SK-N-SH treated with all-trans-retinoic acid at 6 μM for 48 hours (cell line): ENCODE measurements around the gene SPTB.

Experiments used
- ATAC-seq: fragments of 200-7000 bp; cut with Tn5 transposase; 3 replicates; pipeline ENCODE4 v1.9.1; 2020; ENCODE audit warnings: mild to moderate bottlenecking, moderate library complexity
- ARNTL ChIP-seq: fragments of 450-650 bp; formaldehyde crosslinking; IDR thresholded peaks from 2 replicates; pipeline ENCODE4 v1.5.0; 2020; ENCODE audit warnings: low read depth, mild to moderate bottlenecking, moderate library complexity, borderline replicate concordance
- BACH2 ChIP-seq: fragments of 250-450 bp; sonication (Bioruptor Pico); IDR thresholded peaks from 2 replicates; pipeline ENCODE4 v1.9.0; 2021; ENCODE audit warnings: mild to moderate bottlenecking, borderline replicate concordance
- CSDC2 ChIP-seq: fragments of 250-450 bp; sonication (Bioruptor Pico); IDR thresholded peaks from 2 replicates; pipeline ENCODE4 v1.5.0; 2020; ENCODE audit warnings: mild to moderate bottlenecking, moderate library complexity
- ESRRG ChIP-seq: fragments of 250-450 bp; sonication (Bioruptor Pico); IDR thresholded peaks from 2 replicates; pipeline ENCODE4 v1.6.1; 2021; ENCODE audit warnings: mild to moderate bottlenecking
- GLIS3 ChIP-seq: fragments of 250-450 bp; sonication (Bioruptor Pico); IDR thresholded peaks from 2 replicates; pipeline ENCODE4 v1.5.0; 2020; ENCODE audit warnings: mild to moderate bottlenecking, moderate library complexity
- ISL1 ChIP-seq: fragments of 250-450 bp; sonication (Bioruptor Pico); IDR thresholded peaks from 2 replicates; pipeline ENCODE4 v2.1.2; 2022; ENCODE audit warnings: mild to moderate bottlenecking, moderate library complexity
- PPARA ChIP-seq: fragments of 250-450 bp; sonication (Bioruptor Pico); IDR thresholded peaks from 2 replicates; pipeline ENCODE4 v1.5.0; 2020; ENCODE audit warnings: mild to moderate bottlenecking, borderline replicate concordance
- RARB ChIP-seq: fragments of 250-450 bp; sonication (Bioruptor Pico); IDR thresholded peaks from 2 replicates; pipeline ENCODE4 v1.8.0; 2021; ENCODE audit warnings: mild to moderate bottlenecking, moderate library complexity
- SNAI2 ChIP-seq: fragments of 250-450 bp; sonication (Bioruptor Pico); IDR thresholded peaks from 2 replicates; pipeline ENCODE4 v1.5.0; 2020; ENCODE audit warnings: mild to moderate bottlenecking, moderate library complexity
- TCF4 ChIP-seq: fragments of 250-450 bp; sonication (Bioruptor Pico); IDR thresholded peaks from 2 replicates; pipeline ENCODE4 v1.8.0; 2021; ENCODE audit warnings: mild to moderate bottlenecking, moderate library complexity, borderline replicate concordance
- TOX ChIP-seq: fragments of 250-450 bp; sonication (Bioruptor Pico); IDR thresholded peaks from 2 replicates; pipeline ENCODE4 v1.8.0; 2021; ENCODE audit warnings: mild to moderate bottlenecking, moderate library complexity, borderline replicate concordance
- ZC3H10 ChIP-seq: fragments of 250-450 bp; sonication (Bioruptor Pico); IDR thresholded peaks from 2 replicates; pipeline ENCODE4 v1.5.1; 2021; ENCODE audit warnings: mild to moderate bottlenecking, moderate library complexity
- ZFP3 ChIP-seq: fragments of 250-450 bp; sonication (Bioruptor Pico); IDR thresholded peaks from 2 replicates; pipeline ENCODE4 v1.5.0; 2020; ENCODE audit warnings: mild to moderate bottlenecking, moderate library complexity
- ZFP30 ChIP-seq: fragments of 450-650 bp; formaldehyde crosslinking; IDR thresholded peaks from 2 replicates; pipeline ENCODE4 v1.5.0; 2022; ENCODE audit warnings: mild to moderate bottlenecking, moderate library complexity
- ZNF565 ChIP-seq: fragments of 450-650 bp; formaldehyde crosslinking; conservative IDR thresholded peaks from 2 replicates; pipeline ENCODE4 v1.5.0; 2020; ENCODE audit warnings: low read depth, mild to moderate bottlenecking, moderate library complexity
- ZNF70 ChIP-seq: fragments of 450-650 bp; formaldehyde crosslinking; IDR thresholded peaks from 2 replicates; pipeline ENCODE4 v1.5.0; 2020; ENCODE audit warnings: mild to moderate bottlenecking, moderate library complexity
- TF ChIP-seq, protein P1 (sequence below): fragments of 250-450 bp; sonication (Bioruptor Pico); IDR thresholded peaks from 2 replicates; pipeline ENCODE4 v1.5.0; 2020; ENCODE audit warnings: mild to moderate bottlenecking, moderate library complexity
- TF ChIP-seq, protein P2 (sequence below): fragments of 250-450 bp; sonication (Bioruptor Pico); IDR thresholded peaks from 2 replicates; pipeline ENCODE4 v1.5.1; 2021; ENCODE audit warnings: mild to moderate bottlenecking, moderate library complexity
- TF ChIP-seq, protein P3 (sequence below): fragments of 250-450 bp; sonication (Bioruptor Pico); IDR thresholded peaks from 2 replicates; pipeline ENCODE4 v1.8.0; 2021; ENCODE audit warnings: low read depth, mild to moderate bottlenecking, moderate library complexity, borderline replicate concordance

The SPTB gene

DNA sequence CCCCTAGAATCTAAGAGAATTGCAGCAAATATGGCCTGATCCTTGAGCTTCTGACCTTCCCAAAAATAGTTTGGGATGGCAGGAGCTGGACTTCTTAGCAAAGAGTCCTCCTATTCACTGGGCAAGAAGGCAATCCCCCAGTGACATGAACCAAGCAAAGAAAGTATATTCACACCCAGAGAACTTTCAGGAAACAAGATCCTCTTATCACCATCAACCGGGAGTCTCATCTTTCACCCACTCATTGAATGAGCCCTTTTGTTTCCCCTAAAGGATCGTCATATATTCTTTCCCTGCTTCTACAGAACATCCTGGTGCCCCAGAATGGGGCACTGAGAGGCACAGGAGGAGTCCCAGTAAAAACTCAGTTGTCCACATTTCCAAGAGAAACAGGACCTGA is 19.7 kb downstream of the SPTB start:
- TF ChIP-seq ESRRG (no peak), TOX (no peak), TCF4 (CRISPR knock-in tag) (no peak), ZNF565 (CRISPR knock-in tag) (no peak), ZFP3 (CRISPR knock-in tag) (no peak), RARB (no peak), ZNF70 (CRISPR knock-in tag) (no peak), CSDC2 (CRISPR knock-in tag) (no peak), SNAI2 (CRISPR knock-in tag) (no peak), BACH2 (CRISPR knock-in tag) (no peak), ISL1 (CRISPR knock-in tag) (no peak)
- TF ChIP-seq, protein P1, sequence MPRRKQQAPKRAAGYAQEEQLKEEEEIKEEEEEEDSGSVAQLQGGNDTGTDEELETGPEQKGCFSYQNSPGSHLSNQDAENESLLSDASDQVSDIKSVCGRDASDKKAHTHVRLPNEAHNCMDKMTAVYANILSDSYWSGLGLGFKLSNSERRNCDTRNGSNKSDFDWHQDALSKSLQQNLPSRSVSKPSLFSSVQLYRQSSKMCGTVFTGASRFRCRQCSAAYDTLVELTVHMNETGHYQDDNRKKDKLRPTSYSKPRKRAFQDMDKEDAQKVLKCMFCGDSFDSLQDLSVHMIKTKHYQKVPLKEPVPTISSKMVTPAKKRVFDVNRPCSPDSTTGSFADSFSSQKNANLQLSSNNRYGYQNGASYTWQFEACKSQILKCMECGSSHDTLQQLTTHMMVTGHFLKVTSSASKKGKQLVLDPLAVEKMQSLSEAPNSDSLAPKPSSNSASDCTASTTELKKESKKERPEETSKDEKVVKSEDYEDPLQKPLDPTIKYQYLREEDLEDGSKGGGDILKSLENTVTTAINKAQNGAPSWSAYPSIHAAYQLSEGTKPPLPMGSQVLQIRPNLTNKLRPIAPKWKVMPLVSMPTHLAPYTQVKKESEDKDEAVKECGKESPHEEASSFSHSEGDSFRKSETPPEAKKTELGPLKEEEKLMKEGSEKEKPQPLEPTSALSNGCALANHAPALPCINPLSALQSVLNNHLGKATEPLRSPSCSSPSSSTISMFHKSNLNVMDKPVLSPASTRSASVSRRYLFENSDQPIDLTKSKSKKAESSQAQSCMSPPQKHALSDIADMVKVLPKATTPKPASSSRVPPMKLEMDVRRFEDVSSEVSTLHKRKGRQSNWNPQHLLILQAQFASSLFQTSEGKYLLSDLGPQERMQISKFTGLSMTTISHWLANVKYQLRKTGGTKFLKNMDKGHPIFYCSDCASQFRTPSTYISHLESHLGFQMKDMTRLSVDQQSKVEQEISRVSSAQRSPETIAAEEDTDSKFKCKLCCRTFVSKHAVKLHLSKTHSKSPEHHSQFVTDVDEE (CRISPR knock-in tag): no peak
- TF ChIP-seq, protein P2, sequence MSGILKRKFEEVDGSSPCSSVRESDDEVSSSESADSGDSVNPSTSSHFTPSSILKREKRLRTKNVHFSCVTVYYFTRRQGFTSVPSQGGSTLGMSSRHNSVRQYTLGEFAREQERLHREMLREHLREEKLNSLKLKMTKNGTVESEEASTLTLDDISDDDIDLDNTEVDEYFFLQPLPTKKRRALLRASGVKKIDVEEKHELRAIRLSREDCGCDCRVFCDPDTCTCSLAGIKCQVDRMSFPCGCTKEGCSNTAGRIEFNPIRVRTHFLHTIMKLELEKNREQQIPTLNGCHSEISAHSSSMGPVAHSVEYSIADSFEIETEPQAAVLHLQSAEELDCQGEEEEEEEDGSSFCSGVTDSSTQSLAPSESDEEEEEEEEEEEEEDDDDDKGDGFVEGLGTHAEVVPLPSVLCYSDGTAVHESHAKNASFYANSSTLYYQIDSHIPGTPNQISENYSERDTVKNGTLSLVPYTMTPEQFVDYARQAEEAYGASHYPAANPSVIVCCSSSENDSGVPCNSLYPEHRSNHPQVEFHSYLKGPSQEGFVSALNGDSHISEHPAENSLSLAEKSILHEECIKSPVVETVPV (CRISPR knock-in tag): no peak
- TF ChIP-seq, all 23 proteins: peak for 0
- no peak for ATAC-seq

DNA sequence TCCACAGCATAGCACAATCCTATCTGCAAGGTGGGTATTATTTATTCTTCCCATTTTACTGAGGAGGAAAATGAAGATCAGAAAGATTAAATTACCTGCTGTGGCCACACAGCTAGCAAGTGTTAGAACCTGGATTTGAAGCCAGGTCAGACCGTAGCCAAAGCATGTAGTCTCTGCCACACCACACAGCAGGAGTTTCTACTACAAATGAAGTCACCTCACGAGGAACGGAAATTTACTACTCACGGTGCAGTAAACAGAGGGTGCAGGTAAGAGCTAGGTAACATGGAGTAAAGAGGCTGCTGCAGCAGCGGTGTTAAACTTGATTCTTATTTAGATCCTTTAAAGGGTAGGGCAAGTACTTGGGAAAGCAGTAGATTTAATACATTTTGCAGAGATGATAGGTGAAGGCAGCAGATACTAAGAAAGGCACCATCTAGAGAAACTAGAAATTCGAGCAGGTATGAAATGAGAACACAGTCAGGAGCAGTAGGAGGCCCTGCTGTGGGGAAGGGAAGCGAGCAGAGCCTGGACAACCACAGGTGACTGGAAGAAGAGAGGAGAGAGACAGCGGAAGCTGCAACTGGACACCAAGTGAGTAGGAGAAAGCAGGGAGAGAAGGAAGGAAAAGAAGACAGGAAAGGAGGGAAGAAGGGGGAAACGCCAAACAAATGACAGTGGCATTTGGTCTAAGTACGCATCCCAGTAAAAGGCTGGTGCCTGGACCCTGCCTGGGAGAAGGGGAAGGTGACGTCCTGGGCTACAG is 21.5 kb downstream of the SPTB start:
- TF ChIP-seq GLIS3 (CRISPR knock-in tag) (no peak), ZC3H10 (CRISPR knock-in tag) (no peak), PPARA (CRISPR knock-in tag) (no peak), ZFP30 (no peak), ARNTL (CRISPR knock-in tag) (no peak), ZNF565 (CRISPR knock-in tag) (no peak), ZNF70 (CRISPR knock-in tag) (no peak), SNAI2 (CRISPR knock-in tag) (no peak), ZFP3 (CRISPR knock-in tag) (no peak), BACH2 (CRISPR knock-in tag) (no peak), TOX (no peak)
- TF ChIP-seq, protein P3, sequence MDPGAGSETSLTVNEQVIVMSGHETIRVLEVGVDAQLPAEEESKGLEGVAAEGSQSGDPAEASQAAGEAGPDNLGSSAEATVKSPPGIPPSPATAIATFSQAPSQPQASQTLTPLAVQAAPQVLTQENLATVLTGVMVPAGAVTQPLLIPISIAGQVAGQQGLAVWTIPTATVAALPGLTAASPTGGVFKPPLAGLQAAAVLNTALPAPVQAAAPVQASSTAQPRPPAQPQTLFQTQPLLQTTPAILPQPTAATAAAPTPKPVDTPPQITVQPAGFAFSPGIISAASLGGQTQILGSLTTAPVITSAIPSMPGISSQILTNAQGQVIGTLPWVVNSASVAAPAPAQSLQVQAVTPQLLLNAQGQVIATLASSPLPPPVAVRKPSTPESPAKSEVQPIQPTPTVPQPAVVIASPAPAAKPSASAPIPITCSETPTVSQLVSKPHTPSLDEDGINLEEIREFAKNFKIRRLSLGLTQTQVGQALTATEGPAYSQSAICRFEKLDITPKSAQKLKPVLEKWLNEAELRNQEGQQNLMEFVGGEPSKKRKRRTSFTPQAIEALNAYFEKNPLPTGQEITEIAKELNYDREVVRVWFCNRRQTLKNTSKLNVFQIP (CRISPR knock-in tag): no peak
- TF ChIP-seq, protein P2 (CRISPR knock-in tag): no peak
- no peak for ATAC-seq

DNA sequence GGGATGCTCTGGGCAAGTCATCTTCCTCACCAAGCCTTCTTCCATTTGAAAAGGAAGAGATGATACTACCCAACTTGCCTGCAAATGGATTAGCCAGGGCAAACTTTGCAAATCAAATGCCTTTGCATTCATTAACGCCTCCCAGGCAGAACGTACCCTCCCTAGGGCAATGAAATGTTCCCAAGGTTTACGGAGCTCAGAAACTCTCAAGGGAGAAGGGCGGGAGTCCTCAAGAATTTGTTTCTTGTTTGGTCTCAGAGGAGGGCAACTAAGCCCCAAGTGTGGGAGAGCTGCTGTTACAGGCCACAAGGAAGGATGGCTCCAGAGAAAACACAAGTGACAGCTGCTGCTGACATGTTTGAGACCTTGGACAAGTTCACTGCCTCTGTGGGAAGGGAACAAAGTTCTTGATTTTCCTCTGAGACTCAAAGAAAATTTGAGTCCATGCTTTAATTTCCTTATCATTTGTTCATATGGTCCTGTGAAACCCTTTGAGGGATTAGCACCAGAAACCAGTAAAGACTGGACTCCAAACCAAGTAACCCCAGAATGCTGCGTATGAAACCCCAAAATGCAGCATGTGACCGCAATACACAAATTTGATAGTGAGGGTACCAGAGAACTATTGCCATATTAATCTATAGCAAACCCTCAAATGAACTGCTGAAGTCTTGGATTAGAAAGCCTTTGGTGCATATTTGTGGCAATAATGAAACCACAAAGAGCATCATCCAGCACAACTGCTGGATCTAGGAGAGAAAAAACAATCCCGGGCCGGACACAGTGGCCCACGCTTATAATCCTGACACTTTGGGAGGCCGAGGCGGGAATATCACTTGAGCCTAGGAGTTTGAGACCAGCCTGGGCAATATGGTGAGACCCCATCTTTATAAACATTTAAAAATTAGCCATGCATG is 22.9 kb downstream of the SPTB start:
- no peak for ATAC-seq
- no peak for TF ChIP-seq ISL1 (CRISPR knock-in tag)
- TF ChIP-seq GLIS3 (CRISPR knock-in tag): no peak
- TF ChIP-seq, protein P3 (CRISPR knock-in tag): no peak
- no peak for TF ChIP-seq ZNF70 (CRISPR knock-in tag)
- TF ChIP-seq PPARA (CRISPR knock-in tag): no peak
- TF ChIP-seq, all 23 proteins: peak for 0
